GM12878 (cell line): ENCODE measurements around the gene NRXN3. TPM values are rescaled to one million over a fixed set of nuclear protein-coding genes. Genes with fewer than 3 reads are reported as not detected.

Source experiments
- ATAC-seq: fragments of 200-7000 bp; cut with Tn5 transposase; 3 replicates; pipeline ENCODE4 v1.9.1; 2020; ENCODE audit warnings: mild to moderate bottlenecking, moderate library complexity
- BruUV-seq: library from RNA; stranded (reverse); fragments of 400-500 nt; replicated peaks from 2 replicates; lab custom pipeline; 2021; lab: Mats Ljungman, UMichigan
- CTCF ChIA-PET: fragments of 300-600 bp; sonication (Branson Sonifier 250); formaldehyde crosslinking; extraction: SDS; loops from one replicate; lab custom pipeline; 2021; ENCODE audit warnings: inconsistent platforms; lab: Yijun Ruan, JAX
- POLR2A ChIA-PET: fragments of 350-600 bp; formaldehyde crosslinking; extraction: SDS; loops from one replicate; lab custom pipeline; 2021; ENCODE audit warnings: inconsistent platforms; lab: Charles Lee
- RAD21 ChIA-PET: fragments of 300-600 bp; sonication (Branson Sonifier 250); formaldehyde crosslinking; loops from one replicate; lab custom pipeline; 2023; ENCODE audit warnings: antibody characterized with exemption; ENCODE audit not compliant: unreplicated experiment; lab: Charles Lee
- SMC1A ChIA-PET: fragments of 300-600 bp; sonication (Branson Sonifier 250); formaldehyde crosslinking; loops from one replicate; lab custom pipeline; 2023; ENCODE audit not compliant: unreplicated experiment, uncharacterized antibody; lab: Charles Lee
- DNase-seq: peaks from one replicate; pipeline ENCODE4 v3.0.0-alpha.2; 2011; ENCODE audit warnings: low read depth, low spot score
- FAIRE-seq: peaks from 3 replicates; lab custom pipeline; 2011; peaks lifted over from hg19 to GRCh38; lab: Jason Lieb, UNC
- H2AFZ ChIP-seq: 2 replicates; pipeline ENCODE4 v1.6.0; 2011; ENCODE audit warnings: low read depth, low read length, control low read depth; ENCODE audit not compliant: control insufficient read depth
- H3K27ac ChIP-seq: 2 replicates; pipeline ENCODE4 v1.5.1; 2011; ENCODE audit warnings: control low read depth; ENCODE audit not compliant: control insufficient read depth, insufficient read depth
- H3K27me3 ChIP-seq, 2 experiments: replicated peaks in 1 of 2; 2 replicates each; pipeline versions ENCODE4 v1.6.0 to v1.6.1; 2011; ENCODE audit warnings: low read length in 1 of 2; ENCODE audit not compliant: control insufficient read depth in 2 of 2, insufficient read depth in 2 of 2
- H3K36me3 ChIP-seq, 2 experiments: 2 replicates each; pipeline ENCODE4 v1.5.1; 2011; ENCODE audit warnings: low read length in 1 of 2; ENCODE audit not compliant: control insufficient read depth in 2 of 2, insufficient read depth in 2 of 2
- H3K4me1 ChIP-seq: 2 replicates; pipeline ENCODE4 v1.6.1; 2011; ENCODE audit warnings: mild to moderate bottlenecking, low read length, moderate library complexity, mixed read lengths; ENCODE audit not compliant: control insufficient read depth, insufficient read depth
- H3K4me2 ChIP-seq: 2 replicates; pipeline ENCODE4 v1.6.0; 2011; ENCODE audit warnings: control low read depth; ENCODE audit not compliant: control insufficient read depth, insufficient read depth
- H3K4me3 ChIP-seq: fragments of 200-600 bp; sonication (generic); 2 replicates; pipeline ENCODE4 v1.5.1; 2016
- H3K79me2 ChIP-seq: 2 replicates; pipeline ENCODE4 v1.6.0; 2011; ENCODE audit warnings: low read length; ENCODE audit not compliant: control insufficient read depth, insufficient read depth
- H3K9ac ChIP-seq: 2 replicates; pipeline ENCODE4 v1.8.0; 2011; ENCODE audit warnings: low read length, control low read depth, mixed read lengths; ENCODE audit not compliant: control insufficient read depth, insufficient read depth
- H3K9me3 ChIP-seq: replicated peaks from 3 replicates; pipeline ENCODE4 v1.5.1; 2011; ENCODE audit warnings: mild to moderate bottlenecking, low read length; ENCODE audit not compliant: control insufficient read depth, insufficient read depth
- H4K20me1 ChIP-seq: 2 replicates; pipeline ENCODE4 v1.6.0; 2011; ENCODE audit not compliant: control insufficient read depth, insufficient read depth
- ATF7 ChIP-seq: fragments of 450-650 bp; IDR thresholded peaks from 2 replicates; pipeline ENCODE4 v1.6.1; 2016; ENCODE audit warnings: low read depth, mild to moderate bottlenecking
- CEBPZ ChIP-seq: fragments of 150-350 bp; IDR thresholded peaks from 2 replicates; pipeline ENCODE4 v1.6.1; 2016; ENCODE audit warnings: low read depth, low read length
- MTA3 ChIP-seq: IDR thresholded peaks from 2 replicates; pipeline ENCODE4 v1.6.1; 2012; ENCODE audit warnings: low read length, inconsistent platforms, borderline replicate concordance
- PAX8 ChIP-seq: fragments of 450-650 bp; IDR thresholded peaks from 2 replicates; pipeline ENCODE4 v1.6.1; 2017; ENCODE audit warnings: mild to moderate bottlenecking, moderate library complexity
- PBX3 ChIP-seq: IDR thresholded peaks from 2 replicates; pipeline ENCODE4 v1.6.1; 2011; ENCODE audit warnings: mild to moderate bottlenecking, low read depth, low read length, moderate library complexity; ENCODE audit not compliant: insufficient replicate concordance
- POLR2A ChIP-seq: IDR thresholded peaks from 2 replicates; pipeline ENCODE4 v1.6.1; 2011; ENCODE audit warnings: low read depth, mild to moderate bottlenecking, low read length
- POLR2AphosphoS2 ChIP-seq: IDR thresholded peaks from 2 replicates; pipeline ENCODE4 v1.6.1; 2011; ENCODE audit warnings: low read depth, mild to moderate bottlenecking, low read length, improper control_type of control experiment, moderate library complexity
- RB1 ChIP-seq: fragments of 450-650 bp; formaldehyde crosslinking; IDR thresholded peaks from 2 replicates; pipeline ENCODE4 v1.6.1; 2017; ENCODE audit warnings: mild to moderate bottlenecking, borderline replicate concordance
- SMAD5 ChIP-seq: IDR thresholded peaks from 2 replicates; pipeline ENCODE4 v1.6.1; 2016; ENCODE audit warnings: antibody characterized with exemption, low read depth
- TBL1XR1 ChIP-seq: IDR thresholded peaks from 2 replicates; pipeline ENCODE4 v1.6.1; 2012; ENCODE audit warnings: low read depth, low read length, improper control_type of control experiment
- YY1 ChIP-seq: IDR thresholded peaks from 2 replicates; pipeline ENCODE4 v1.6.1; 2011; ENCODE audit warnings: low read depth, mild to moderate bottlenecking, low read length
- ZNF592 ChIP-seq: fragments of 450-650 bp; IDR thresholded peaks from 2 replicates; pipeline ENCODE4 v1.6.1; 2017; ENCODE audit warnings: mild to moderate bottlenecking, moderate library complexity
- WGBS: methylation state at CpG from one replicate; pipeline ENCODE4 v1.1.6; 2016; ENCODE audit warnings: low lambda C conversion rate; ENCODE audit not compliant: insufficient replicate concordance, insufficient coverage; ENCODE audit errors: missing lambda C conversion rate; 5-methylcytosine and 5-hydroxymethylcytosine counted together
- in situ Hi-C: fragments of 300-500 bp; cut with MboI; formaldehyde crosslinking; loops from 9 replicates; pipeline ENCODE4 v1.14.3; 2018; ENCODE audit warnings: mixed read lengths
- intact Hi-C: fragments of 100-400 bp; cut with micrococcal nuclease; formaldehyde crosslinking; loops from one replicate; pipeline ENCODE4 v1.14.2; 2022; ENCODE audit not compliant: unreplicated experiment
- polyA plus RNA-seq, 11 experiments: library from polyadenylated mRNA; depleted of rRNA in 4 of 11; unstranded in 6 of 11; stranded (reverse) in 5 of 11; fragments of >200 nt; fragmentation: Nextera tagmentation in 4 of 11; fragmentation: Illumina TruSeq in 1 of 11; extraction: Ambion mirVana in 4 of 11; extraction: Trizol in 1 of 11; gene quantifications; 1 replicate in 1 of 11; 2 replicates in 10 of 11; pipeline versions ENCODE4 v1.2.1 to v1.2.3, GENCODE V29; 2011 to 2016; ENCODE audit warnings: inconsistent platforms in 2 of 11, missing spikeins in 2 of 11, low read depth in 1 of 11
- total RNA-seq, 4 experiments: library from RNA; depleted of rRNA in 3 of 4; stranded (reverse); fragments of >200 nt in 3 of 4; fragmentation: Illumina TruSeq in 1 of 4; extraction: Trizol in 1 of 4; gene quantifications; 2 replicates each; pipeline versions ENCODE4 v1.2.1 to v1.2.3, GENCODE V29; 2013 to 2021
- TF ChIP-seq, protein P1 (sequence below): IDR thresholded peaks from 2 replicates; pipeline ENCODE4 v1.6.1; 2011; ENCODE audit warnings: low read depth, low read length, improper control_type of control experiment, borderline replicate concordance

Gene NRXN3
- total and polyA plus RNA-seq, 10 of the 15 experiments (the other 5 are each of a cell fraction or from before 2014, with no cell fraction given): 0.52 to 3.3 (median 1.4) TPM

DNA sequence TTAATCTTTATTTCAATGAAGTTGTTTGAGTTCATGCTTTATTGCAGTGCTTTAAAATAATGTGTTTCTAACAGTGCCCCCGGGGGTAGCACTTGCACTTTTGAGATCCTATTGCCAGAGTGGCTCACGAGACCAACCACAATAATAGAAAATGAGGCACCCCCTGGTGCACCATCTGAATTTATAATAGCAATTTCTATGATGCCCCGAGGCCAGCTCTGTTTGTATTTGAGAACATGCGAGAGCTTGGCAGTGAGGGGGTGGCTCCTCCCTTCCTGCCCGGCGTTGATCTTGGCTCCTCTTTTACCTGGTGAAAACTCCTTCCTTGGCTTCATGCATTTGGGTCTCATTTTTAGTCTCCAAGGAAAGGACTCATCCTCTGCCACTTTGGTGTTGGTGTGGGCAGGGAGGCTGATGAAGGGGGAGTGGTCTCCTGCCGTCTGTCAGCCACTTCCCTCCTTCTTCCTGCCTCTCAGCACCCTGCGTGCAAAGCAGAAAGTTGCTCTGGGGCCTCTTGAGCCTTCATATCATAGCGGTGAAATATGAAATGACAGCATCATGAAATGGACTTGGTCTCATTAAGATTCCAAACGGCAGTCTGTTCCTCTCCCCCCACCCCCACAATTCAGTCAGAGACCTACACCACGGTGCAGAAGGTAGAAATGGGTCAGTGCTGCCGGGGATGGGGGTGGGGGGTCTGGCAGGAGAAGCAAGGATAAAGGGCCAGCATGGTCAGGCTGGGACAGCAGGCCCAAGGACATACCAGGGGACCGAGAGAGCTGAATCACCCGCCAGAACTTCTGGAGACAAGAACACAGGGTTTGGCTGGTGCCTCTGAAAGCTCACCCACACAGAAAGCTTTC, 17.7 kb upstream of the NRXN3 start:
- intact Hi-C loops: no loop called here
- no peak for TF ChIP-seq ZNF592
- TF ChIP-seq YY1: no peak
- TF ChIP-seq PBX3: no peak
- no peak for TF ChIP-seq CEBPZ
- no peak for TF ChIP-seq POLR2AphosphoS2
- TF ChIP-seq RB1: no peak
- TF ChIP-seq ATF7: no peak
- no peak for TF ChIP-seq PAX8
- TF ChIP-seq POLR2A: no peak
- no peak for TF ChIP-seq MTA3
- no peak for TF ChIP-seq TBL1XR1
- no peak for TF ChIP-seq SMAD5
- TF ChIP-seq, protein P1, sequence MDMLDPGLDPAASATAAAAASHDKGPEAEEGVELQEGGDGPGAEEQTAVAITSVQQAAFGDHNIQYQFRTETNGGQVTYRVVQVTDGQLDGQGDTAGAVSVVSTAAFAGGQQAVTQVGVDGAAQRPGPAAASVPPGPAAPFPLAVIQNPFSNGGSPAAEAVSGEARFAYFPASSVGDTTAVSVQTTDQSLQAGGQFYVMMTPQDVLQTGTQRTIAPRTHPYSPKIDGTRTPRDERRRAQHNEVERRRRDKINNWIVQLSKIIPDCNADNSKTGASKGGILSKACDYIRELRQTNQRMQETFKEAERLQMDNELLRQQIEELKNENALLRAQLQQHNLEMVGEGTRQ: no peak

More for the DNA sequence above, 17.7 kb upstream of the NRXN3 start:
- Histone ChIP-seq H3K27ac (no peak overlapping the region), H4K20me1 (no peaks in the 10 kb centered on the region), H3K79me2 (no peaks in the 10 kb centered on the region), H3K9ac (no peak overlapping the region), H3K9me3 (no peaks in the 10 kb centered on the region), H3K36me3 (no peaks in the 10 kb centered on the region), H3K4me3 (no peak overlapping the region), H2AFZ (no peak overlapping the region), H3K27me3 (no peaks in the 10 kb centered on the region), H3K4me2 (no peak overlapping the region), H3K4me1 (no peaks in the 10 kb centered on the region)
- 19% methylated on average over 14 of the region's 14 CpGs for WGBS
- ChIA-PET SMC1A (no interaction called here), RAD21 (no interaction called here), CTCF (no interaction called here), POLR2A (no interaction called here)
- no peak for ATAC-seq
- FAIRE-seq: no peak
- no TSS peak for BruUV-seq
- DNase-seq: no peak
- in situ Hi-C loops: no loop called here
